Measurements from ENCODE around the gene TXN. TPM values are rescaled to one million over a fixed set of nuclear protein-coding genes. Genes with fewer than 3 reads are reported as not detected.

TXN gene
- total and polyA plus RNA-seq, 2 of the 8 experiments (the other 6 are each of a cell fraction or from before 2014, with no cell fraction given) = 297 to 419 TPM

DNA sequence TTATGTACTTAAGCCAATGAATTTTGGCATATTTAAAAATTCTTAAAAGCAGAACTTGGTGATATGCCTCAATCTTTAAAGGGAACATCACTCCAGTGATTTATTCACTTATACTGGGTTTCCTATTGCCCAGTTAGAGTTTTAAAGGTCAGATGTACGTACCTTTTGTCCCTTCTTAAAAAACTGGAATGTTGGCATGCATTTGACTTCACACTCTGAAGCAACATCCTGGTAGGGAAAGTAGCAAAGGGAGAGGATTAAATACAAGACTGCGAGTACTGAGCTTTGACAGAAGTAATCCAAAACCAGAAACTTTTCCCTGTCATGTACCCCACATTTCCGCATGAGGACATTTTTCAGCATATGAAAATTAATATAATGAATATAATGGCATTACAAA is 11.7 kb downstream of the TXN start:
- H3K9ac ChIP-seq (replicated peaks in 1 of 4; ENCODE audit: extremely low read depth in 1 of 4, low read depth in 3 of 4, low read length in 3 of 4) = no peak overlapping the region

More for the DNA sequence above, 11.7 kb downstream of the TXN start:
- Histone ChIP-seq H2BK12ac (ENCODE audit: low read depth, low read length) (no peak overlapping the region), H2BK5ac (ENCODE audit: low read depth, low read length) (no peak overlapping the region), H2BK120ac (replicated peaks; ENCODE audit: low read depth, low read length) (no peak overlapping the region), H2AFZ (ENCODE audit: low read length) (no peak overlapping the region), H3K18ac (ENCODE audit: extremely low read depth, low read length) (no peak overlapping the region), H3K4me1 (replicated peaks in 1 of 4; ENCODE audit: control insufficient read depth in 3 of 4, insufficient read depth in 4 of 4, low read length in 3 of 4) (no peaks in the 10 kb centered on the region), H4K5ac (ENCODE audit: insufficient read length, low read depth, low read length) (no peak overlapping the region), H3K23me2 (ENCODE audit: low read depth, low read length) (no peaks in the 10 kb centered on the region), H3K4me2 (ENCODE audit: insufficient read depth in 1 of 2, low read depth in 2 of 2, low read length in 2 of 2) (no peak overlapping the region), H3K9me3 (ENCODE audit: insufficient read depth in 2 of 2, low read depth in 1 of 2, low read length in 1 of 2) (no peaks in the 10 kb centered on the region), H3K14ac (ENCODE audit: insufficient read length) (no peak overlapping the region), H2BK20ac (ENCODE audit: low read length) (no peak overlapping the region), H3K56ac (replicated peaks; ENCODE audit: insufficient read length, low read depth, low read length) (no peak overlapping the region), H4K91ac (replicated peaks; ENCODE audit: insufficient read length, low read length) (no peak overlapping the region), H4K8ac (ENCODE audit: extremely low read depth, insufficient read depth, low read length) (no peak overlapping the region), H3K27ac (ENCODE audit: low read depth, low read length) (no peak overlapping the region), H3K27me3 (replicated peaks in 1 of 4; ENCODE audit: control insufficient read depth in 3 of 4, extremely low read depth in 1 of 4, insufficient read depth in 3 of 4, low read length in 3 of 4) (no peaks in the 10 kb centered on the region), H2AK5ac (ENCODE audit: low read depth, low read length) (no peak overlapping the region), H3K4ac (replicated peaks; ENCODE audit: insufficient read length, low read depth, low read length) (no peak overlapping the region), H3K23ac (ENCODE audit: insufficient read length) (no peak overlapping the region), H3K79me2 (ENCODE audit: control insufficient read depth in 1 of 2, insufficient read depth in 2 of 2, low read length in 2 of 2) (peaks cover 0 to 25% of the 10 kb centered on the region in 2 experiments; a peak in 2 of 4 replicates), H3K79me1 (ENCODE audit: low read depth, low read length) (peaks cover 2% of the 10 kb centered on the region; the same call in 1 of the 2 replicates), H4K20me1 (replicated peaks in 1 of 2; ENCODE audit: control insufficient read depth in 1 of 2, insufficient read depth in 2 of 2, low read length in 2 of 2) (peaks cover 6 to 10% of the 10 kb centered on the region in 2 experiments), H2BK15ac (ENCODE audit: low read length) (no peak overlapping the region), H3K36me3 (ENCODE audit: control insufficient read depth in 2 of 4, insufficient read depth in 4 of 4, low read length in 3 of 4) (peaks cover 3 to 52% (median 27%) of the 10 kb centered on the region in 4 experiments; a peak in 7 of 8 replicates), H3K4me3 (ENCODE audit: extremely low read depth in 1 of 4, insufficient read depth in 2 of 4, low read depth in 3 of 4, low read length in 4 of 4) (no peak overlapping the region)
- POLR2A ChIA-PET (ENCODE audit: partially characterized antibody) = interaction anchor here (1.9 kb wide), 1 partner anchor 12 kb away, joined by 8 read pairs; the partner anchor contains the start of gene TXN
- CTCF ChIA-PET (ENCODE audit: partially characterized antibody) = interaction anchor here (0.9 kb wide), 1 partner anchor 8 kb away, joined by 3 read pairs; no protein-coding TSS in a partner anchor
- 92% methylated on average over 3 of the region's 3 CpGs; no CpG with 5 or more reads in 1 of the 2 experiments for WGBS, 2 experiments (ENCODE audit: extremely low coverage in 1 of 2, insufficient coverage in 1 of 2, insufficient read length in 1 of 2, insufficient replicate concordance in 2 of 2, low coverage in 1 of 2, low lambda C conversion rate in 2 of 2, missing lambda C conversion rate in 1 of 2)
- DNase-seq (ENCODE audit: low read depth in 1 of 2, low spot score in 2 of 2) (no peak), FAIRE-seq (no peak)
- no peak for TF ChIP-seq CREB1 (IDR thresholded peaks at IDR 0.05)
- no peak for TF ChIP-seq SIRT6 (IDR thresholded peaks at IDR 0.05; ENCODE audit: low read length)
- no peak for TF ChIP-seq CTBP2 (IDR thresholded peaks at IDR 0.05; ENCODE audit: borderline replicate concordance, insufficient read depth, insufficient read length, low read length)

Data from H1 (cell line).